Neural progenitor cell (in vitro differentiated cells): ENCODE measurements around the gene JUND.

Experiments used
- CTCF ChIP-seq: fragments of 200-600 bp; sonication (generic); IDR thresholded peaks from 2 replicates; pipeline ENCODE4 v1.5.1; 2017; ENCODE audit warnings: antibody characterized with exemption, mild to moderate bottlenecking
- EZH2 ChIP-seq: fragments of 200-600 bp; sonication (generic); IDR thresholded peaks from 2 replicates; pipeline ENCODE4 v1.6.1; 2017; ENCODE audit warnings: antibody characterized with exemption, mild to moderate bottlenecking, moderate library complexity
- EZH2phosphoT487 ChIP-seq: fragments of 200-600 bp; sonication (generic); IDR thresholded peaks from 2 replicates; pipeline ENCODE4 v1.6.1; 2017; ENCODE audit warnings: antibody characterized with exemption

DNA sequence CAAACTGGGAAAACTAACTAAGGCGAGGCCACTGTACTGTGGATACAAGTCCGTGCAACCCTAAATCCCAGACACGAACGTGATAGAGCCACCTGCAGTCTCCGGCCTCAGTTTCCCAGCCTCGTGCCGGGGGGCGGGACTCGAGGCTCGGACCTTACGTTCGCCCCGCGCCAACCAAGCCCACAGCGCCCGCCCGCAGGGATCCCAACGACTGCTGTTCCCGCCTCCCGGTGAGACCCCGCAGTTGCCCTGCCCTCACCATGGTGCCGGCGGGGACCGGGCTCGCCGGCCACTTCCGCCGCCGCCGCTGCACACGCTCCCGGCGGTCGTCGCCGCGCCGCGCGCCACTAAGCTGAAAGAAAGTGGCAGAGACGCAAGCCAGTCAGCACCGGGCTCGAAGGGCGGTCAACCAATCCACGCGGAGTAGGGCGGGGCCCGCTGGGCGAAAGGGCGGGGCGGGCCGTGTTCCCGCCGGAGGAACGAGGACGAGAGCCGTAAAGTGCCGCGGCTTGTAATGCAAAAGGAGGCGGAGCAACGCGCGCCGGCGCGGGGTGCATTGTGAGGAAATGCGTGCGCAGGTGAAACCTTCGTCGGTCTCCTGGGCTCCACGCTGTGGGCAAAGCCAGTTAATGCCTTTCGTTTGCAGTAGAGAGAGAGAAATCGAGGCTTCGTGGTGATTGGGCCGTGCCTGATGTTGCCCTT lies 41.5 kb upstream of the JUND start, which contains the start of gene LSM4:
- peak; percentile 38 for TF ChIP-seq CTCF
- no peak for TF ChIP-seq EZH2
- TF ChIP-seq EZH2phosphoT487, result no peak
